ENCODE results near the gene RAB6D.
"Not testable (repeated sequence)": the region's sequence is repeated elsewhere in the genome, so short reads cannot be mapped to it uniquely, and the experiment has no call there.

The RAB6D gene

DNA sequence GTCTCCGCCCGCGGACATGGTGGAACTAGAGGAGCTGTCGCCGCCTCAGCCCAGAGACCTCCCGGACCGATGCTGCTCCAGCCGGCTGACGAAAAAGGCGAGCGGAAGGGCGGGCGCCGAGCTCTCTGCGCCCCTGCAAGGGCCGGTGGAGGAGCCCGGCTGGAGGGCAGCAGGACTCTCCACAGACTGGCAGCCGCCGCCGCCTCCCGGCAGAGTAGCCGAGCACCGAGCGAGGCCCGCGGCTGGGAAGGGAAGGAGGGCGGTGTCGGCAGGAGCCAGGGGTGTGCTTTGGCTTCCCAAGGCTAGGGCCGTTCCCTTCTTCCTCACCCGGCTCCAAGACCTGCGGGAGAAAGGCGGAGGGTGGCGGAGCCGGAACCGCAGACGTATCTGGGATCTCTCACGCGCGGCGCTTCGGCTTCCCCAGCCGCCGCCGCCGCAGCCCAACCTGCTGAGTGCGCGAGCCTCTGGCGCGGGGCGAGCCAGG, at the start of gene RAB6D:
Gene RAB6D (minus strand): TSS at position 466 of the 484 bp plus-strand sequence. CDS start 448 bp downstream, at position 18.
- DNase-seq = peak in 8 of 58 donors; percentile 1 to 31 (median 6)

DNA sequence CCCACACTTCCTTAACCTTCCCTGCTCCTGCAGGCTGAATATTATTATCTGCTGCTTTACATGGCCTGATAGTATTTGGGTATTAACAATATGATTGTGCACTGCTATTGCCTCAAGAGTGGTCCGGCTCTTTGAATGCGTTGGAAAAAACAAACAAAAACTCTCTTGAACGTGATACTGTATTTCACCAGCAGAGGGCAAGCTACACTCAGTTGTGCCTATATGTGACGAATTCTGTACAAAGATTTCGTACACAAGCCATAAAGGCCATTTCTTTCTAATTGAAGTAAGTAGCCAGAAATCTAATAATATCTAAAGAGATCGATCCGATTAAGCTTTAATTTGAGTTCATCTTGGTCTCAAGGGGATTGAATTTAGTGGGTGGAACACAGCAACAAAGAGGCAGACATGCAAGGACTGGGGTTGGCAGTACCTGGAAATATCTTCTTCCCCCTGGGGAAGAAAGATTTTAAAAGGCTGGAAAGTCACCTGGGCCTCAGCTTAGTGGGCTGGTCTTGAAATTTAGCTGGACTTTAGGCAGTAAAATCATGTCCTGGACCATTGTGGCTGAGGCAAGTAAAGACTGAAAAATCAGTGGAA, 49.3 kb upstream of the RAB6D start:
- peak in 3 of 58 donors; percentile 7 to 17 (median 8) for DNase-seq

DNA sequence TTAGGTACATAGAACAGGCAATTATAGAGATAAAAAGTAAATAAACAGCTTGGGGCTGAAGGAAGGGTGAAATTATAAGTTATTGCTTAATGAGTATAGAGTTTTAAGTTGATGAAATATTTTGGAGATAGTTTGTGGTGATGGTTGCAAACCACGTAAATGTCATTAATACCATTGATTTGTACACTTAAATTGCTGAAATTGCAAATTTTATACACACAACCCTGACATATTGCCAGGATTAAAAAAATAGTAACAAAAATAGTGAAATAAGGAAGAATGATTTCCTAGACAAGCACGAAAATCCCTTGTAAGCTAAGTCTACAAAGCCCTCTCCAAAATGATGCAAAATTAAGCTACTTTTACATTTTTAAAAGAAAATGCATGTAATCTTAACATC, 46.2 kb upstream of the RAB6D start:
- DNase-seq = no peak

DNA sequence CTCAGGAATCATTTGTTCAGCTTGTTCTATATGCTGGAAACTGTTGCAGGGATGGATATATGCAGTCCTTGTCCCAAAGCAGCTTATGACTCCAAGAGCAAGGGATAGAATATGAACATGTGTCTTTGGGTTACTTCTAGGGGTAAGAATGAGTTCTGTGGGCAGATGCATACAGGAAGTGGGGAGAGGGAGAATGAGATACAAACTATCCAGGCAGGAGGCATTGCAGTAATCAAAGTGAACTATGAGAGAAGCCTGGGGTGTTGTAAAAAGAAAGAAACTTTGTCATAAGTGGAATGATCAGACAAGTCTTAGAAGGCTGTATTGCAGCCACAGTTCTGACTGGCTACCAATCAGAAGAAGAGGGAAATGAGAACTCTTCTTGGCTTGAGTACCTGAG, 44.8 kb upstream of the RAB6D start:
- DNase-seq = no peak

DNA sequence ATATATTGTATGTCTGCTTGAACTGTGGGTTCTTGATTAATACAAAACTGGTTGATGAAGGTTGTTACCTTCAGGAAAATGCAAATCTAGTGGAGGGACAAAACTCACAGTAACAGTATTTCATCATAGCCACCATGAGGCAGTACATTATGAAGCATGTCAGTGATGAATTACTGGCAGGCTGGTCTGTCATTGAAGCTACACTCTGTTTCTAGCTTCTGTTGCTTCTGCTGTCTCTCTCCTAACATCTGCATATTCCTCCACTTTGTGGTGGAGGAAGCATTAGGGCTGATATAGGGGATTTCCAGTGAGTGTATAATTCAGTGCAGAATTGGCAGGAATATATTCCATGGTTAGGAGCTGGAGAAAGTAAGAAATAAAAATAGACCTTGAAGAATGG, 44.2 kb upstream of the RAB6D start:
- no peak for DNase-seq

DNA sequence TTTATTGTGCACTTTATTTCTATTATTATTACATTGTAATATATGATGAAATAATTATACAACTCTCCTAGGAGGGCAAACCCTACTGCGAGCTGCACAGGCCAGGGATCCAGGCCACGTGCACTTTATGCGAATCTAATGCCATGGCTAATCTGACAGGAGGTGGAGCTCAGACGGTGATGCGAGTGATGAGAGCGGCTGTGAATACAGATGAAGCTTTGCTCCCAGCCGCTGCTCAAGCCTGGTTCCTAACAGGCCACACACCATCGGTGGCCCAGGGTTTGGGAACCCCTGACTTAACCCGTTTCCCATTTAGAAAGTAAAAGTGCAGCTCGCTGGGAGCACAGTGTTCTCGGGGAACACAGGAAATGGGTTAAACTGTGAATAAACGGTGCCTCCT, 40.8 kb upstream of the RAB6D start:
- no peak for DNase-seq

DNA sequence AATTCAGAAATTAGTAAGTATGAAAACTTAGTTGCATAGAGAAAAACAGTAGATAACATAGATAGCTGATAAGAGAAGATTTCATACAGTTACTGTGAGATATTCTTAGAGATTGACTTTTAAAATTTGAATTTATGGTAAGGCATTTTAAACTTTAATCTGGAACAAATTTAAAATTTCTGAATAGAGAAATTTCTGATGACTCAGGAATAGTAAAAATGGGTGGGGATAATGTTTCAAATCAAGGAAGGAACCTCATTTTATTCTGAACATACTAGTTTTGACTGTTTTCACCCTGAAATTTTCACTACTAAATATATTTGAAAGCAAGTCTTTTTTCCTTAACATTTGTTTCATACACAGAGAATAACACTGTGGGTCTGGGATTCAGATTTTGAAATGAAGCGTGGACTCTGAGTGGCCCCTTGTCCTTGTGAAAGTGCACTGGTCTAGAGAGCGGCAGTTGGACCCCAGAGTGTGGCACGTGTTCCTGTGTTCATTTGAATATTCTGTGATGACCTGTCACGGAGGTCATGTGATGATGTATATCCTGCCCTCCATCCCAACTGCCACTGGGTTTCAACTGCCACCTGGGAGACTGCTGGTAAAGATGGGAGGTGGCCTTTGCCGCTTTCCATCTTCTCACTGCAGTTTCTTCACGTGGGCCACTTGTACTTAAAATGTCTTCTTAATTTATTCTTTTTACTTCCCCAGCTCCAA, 38.5 kb upstream of the RAB6D start:
- no peak for DNase-seq

DNA sequence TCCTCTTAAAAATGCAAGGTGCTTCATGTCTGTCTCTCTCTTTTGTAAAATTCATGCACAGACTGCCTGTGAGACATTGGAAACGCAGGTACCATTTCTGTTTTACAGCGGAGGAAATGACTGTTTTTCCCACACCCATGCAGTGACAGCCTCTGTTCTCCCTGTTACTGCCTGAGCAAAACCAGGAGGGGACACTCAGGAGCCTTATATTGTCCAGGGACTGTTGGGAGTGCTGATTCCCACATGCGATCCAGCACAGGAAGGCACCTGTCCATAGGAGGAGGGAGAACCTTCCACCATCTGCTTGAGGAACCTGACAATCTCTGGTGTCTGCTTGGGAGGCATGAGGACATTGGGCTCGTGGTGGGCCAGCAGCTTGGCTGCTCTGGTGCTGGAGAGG, 36.9 kb upstream of the RAB6D start:
- DNase-seq = no peak

DNA sequence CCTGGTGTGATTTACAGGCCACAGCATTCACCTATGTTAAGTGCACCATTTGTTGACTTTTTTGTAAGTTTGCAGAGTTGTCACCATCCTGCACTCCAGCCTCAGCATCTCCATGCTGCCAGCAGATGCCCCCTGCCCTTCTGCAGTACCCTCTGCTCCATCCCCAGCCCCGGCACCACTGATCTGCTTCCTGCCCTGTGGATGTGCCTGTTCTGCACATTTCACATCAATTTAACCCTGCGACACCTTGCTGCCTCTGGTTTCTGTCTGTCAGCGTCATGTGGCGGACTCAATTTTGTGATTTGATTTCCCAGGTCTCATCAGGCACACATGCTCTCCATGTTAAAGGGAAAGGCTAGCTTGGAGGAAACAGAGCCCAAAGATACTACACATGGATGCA, 36.5 kb upstream of the RAB6D start:
- DNase-seq = not testable (repeated sequence)

DNA sequence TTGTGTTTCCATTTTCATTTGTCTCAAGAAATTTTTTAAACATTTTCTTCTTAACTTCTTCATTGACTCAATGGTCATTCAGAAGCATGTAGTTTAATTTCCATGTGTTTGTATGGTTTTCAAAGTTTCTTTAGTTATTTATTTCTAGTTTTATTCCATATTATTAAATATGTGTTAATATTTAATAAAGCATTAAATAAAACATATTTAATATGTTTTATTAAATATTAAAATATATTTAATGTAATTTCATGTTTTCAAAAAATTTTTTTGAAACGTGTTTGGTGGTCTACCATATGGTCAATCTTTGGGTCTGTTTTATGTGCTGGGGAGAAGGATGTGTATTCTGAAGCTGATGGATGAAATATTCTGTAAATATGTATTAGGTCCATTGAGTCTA, 32.2 kb upstream of the RAB6D start:
- DNase-seq = not testable (repeated sequence)

DNA sequence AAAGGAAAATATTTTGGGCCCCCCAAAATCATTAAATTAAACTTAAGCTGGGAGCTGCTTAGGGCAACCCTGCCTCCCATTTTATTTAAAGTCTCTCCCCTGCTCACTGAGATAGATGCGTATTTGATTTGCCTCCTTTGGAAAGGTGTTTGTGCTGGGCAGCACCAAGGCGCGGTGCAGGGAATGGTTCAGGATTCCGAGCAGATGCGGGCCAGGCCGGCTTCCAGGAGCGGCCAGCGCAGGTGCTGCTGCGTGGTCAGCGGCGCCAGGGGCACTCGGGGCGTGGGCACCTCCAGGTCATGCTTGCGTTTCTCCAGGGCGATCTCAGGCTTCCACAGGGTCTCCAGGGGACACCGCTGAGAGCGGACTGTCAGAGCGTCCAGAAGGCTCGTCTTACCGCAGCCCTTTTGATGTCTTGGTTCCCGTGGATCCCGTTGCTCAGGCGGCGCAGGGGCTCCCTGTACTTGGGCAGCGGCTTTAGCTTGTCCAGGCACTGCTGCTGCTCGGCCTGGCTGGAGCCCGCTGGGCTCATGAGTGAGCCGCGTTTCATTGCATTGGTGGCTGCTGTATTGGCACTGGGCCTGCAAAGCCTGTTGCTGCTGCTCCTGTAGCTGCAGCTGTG, 31.2 kb upstream of the RAB6D start:
- DNase-seq = peak in 1 of 58 donors; percentile 2

DNA sequence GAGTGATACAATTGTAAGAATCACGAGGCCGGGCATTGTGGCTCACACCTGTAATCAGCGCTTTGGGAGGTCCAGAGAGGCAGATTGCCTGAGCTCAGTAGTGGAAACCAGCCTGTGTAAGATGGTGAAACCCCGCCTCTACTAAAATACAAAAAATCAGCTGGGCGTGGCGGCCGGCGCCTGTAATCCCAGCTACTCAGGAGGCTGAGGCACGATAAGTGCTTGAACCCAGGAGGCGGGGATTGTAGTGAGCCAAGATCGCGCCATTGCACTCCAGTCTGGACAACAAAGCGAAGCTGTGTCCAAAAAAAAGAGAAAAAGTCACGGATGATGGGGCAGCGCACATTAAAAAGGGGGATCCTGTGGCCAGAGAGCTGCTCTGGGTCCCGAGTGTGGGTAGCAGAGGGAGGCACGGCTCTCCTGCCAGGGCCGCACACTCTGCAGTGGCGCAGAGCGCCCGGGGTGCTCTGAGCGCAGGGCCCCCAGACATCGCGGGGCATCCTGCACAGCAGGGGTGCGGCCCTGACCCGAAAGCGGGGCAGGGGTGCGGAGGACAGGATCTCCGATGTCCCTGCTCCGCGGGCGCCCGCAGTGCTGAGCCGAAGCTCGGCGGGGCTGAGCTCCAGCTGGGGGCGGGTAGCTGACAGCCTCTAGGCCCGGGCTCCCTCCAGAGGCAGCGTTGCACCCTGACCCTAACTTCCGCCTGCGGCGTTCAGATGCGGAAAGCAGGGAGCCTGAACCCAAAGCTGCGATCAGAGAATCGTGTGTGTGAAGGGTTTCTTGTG, 30.4 kb upstream of the RAB6D start:
- DNase-seq = peak in 2 of 58 donors; percentile 8 to 12

DNA sequence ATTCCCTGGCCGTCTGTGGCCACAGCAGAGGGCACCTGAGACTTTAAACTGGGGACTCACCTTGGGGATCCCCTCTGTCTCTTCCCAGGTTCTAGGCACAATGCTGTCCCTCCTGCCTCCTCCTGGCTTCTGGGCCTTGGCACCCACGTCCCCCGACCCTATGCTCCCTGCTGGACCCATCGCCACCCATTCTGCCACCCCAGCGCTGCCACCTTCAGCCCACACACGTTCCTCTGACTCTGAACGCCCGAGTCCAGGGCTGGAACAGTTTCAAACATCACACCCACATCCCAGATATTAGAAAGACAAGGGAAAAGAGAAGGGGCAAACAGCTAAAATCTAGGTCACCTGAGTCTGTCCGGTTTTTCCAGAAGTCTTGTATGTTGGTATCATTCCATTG, 28.0 kb upstream of the RAB6D start:
- not testable (repeated sequence) for DNase-seq

DNA sequence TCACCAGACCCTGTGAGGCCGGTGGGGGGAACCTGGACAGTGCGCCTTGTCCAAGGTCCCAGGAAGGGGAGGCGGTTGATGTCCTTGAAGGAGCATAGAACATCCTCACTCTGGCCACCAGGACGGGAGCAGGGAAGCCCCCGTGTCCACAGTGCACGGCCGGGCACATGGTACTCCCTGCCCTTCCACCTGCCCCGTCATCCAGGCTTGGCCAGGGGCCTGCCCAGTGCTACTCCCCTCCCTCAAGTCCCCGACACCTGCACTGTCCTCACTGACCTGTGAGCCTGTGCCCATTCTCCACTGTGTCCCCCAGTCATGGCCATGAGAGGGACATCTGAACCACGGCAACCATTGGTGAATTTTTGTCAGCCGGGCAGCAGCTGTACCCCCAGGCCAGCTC, 27.5 kb upstream of the RAB6D start:
- DNase-seq = not testable (repeated sequence)

DNA sequence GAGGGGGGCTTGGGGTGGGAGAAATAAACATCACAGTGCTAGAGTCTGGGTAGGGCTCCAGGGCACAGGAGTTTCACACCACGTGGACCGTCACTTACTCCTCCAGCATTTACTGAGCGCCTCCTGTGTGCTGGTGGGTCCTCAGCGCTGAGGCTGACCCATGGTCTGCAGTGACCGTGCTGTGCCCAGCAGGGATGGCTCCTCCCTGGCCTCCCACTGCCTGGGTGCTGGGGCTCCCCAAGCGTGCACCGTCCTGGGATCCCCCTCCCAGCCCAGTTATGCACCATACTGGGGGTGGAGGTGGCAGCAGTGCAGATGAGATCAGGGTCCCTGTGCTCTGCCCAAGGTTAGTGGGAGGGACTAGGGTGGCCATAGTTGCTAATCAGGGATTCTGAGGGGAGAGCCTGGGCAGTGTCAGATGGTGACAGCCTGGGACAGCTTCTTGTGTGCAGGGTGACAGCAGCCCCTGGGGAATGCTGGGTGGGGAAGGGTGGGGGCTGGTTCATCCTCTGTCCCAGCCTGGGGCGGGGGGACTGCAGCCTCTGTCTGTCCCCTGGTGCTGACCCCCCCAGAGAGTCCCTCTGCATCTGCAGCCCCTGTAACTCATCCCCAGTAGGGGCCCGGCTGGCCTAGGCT, 26.6 kb upstream of the RAB6D start:
- DNase-seq = not testable (repeated sequence)

DNA sequence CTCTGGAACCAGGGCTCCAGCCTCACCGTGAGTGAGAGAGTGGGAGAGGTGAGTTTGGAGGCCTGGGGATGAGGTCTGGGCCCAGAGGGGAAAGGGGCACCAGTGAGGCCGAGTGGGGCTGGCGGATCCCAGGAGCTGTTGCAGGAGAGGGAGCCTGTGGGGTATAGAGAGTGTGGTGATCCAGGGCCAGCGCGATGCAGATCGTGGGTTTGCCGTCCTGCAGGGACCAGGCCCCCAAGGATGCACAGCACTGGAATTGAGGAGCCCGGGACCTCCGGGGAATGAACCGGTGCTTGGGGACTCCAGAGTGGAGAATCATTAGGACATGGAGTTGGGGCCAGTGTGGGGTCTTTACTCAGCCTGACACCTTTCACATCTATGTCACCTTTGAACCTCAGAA, 25.7 kb upstream of the RAB6D start:
- no peak for DNase-seq

DNA sequence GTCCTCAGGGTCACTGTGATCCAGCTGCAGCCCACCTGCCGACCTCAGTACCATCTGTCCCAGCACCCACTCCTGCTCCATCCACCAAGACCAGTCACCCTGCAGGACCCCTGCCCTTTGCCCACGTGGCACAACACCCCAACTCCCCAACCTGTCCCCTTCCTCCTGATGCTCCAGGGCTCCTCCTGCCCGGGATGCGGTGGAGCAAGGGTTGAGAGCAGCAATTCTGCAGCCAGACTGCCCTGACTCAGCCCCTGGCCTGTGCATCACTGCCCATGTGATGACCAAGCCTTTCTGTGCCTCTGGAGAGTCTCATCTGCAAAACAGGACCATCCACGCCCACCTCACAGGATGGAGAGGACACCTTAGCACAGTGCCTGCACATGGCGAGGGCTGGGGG, 24.9 kb upstream of the RAB6D start:
- DNase-seq = not testable (repeated sequence)

DNA sequence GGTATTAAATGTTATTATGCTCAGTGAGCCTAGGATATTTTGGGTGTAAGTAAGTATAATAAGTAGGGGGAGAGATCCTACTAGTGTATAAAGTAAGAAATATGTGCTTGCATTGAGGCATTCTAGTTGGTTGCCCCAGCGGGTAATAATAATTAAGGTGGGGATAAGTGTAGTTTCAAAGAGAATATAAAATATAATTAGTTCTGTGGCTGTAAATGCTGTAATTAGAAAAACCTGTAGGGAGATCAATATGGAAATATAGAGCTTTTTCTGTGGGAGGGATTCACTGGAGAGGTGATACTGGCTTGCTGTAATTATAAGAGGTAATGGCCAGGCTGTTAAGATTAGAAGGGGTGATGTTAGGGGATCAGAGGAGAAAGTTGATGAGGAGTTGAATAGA, 9.1 kb upstream of the RAB6D start:
- not testable (repeated sequence) for DNase-seq

DNA sequence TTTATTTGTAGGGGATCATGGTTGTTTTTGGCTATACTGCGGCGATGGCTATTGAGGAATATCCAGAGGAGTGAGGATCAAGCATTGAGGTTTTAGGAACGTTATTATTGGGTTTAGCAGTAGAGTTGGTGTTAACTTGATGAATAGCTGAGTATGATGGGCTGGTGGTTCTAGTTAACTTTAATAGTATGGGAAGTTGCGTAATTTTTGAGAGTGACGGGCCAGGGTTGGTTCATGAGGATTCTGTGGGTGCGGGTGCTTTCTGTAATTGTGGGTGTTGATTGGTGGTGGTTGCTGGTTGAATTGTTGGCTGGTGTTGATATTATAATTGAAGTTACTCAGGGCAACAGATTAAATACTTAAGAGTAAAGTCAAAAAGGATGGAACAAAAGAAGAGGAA, 6.0 kb upstream of the RAB6D start:
- DNase-seq = no peak

DNA sequence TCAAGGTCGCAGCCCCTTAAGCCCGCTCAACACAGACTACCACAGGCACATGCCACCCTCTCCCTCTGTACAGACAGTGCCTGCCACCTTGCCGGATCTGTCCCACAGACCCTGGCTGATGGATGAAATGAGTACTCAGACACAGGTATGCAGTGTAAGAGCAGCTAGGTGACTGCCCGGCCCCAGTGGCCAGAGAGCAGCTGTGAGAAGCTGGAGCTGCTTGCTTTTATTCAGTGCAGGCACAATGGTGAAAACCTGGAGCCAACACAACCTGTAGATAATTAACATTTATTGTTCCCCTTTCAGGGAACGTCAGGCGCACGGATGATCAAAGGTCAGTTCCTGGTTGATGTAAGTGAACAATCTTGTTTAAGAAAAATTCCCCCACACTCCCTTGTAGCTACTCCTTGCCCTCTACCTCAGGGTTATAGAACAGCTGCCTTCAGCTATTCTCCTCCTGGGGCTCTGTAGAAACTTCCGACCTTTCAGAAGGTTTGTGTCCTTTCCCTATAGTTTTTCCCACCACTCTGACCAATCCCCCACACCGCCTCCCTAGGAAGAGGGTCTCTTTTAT, 4.6 kb upstream of the RAB6D start:
- not testable (repeated sequence) for DNase-seq

DNA sequence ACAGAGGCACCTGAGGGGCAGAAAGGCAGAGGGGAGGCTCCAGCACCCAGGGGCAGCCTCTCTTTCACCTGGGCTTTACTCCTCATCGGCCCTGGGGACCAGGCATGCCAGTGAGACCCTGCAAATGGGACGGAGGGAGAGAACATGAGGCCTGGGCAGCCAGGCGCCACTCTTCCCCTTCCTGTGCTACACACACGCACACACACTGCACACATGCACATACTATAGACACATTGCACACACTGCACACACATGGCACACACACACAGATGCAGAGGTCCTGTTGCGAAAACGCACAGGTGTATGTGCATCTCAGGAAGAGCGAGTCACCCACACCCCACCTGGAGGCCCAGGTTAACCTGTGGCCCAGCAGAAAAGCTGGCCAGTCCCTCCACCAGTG, 3.4 kb upstream of the RAB6D start:
- no peak for DNase-seq

Data from anterior cingulate cortex (tissue), 58 donors.